A549 (cell line): Measurements from ENCODE around the gene GRK4. TPM values are rescaled to one million over a fixed set of nuclear protein-coding genes. Genes with fewer than 3 reads are reported as not detected.
"Not testable (repeated sequence)": the region's sequence is repeated elsewhere in the genome, so short reads cannot be mapped to it uniquely, and the experiment has no call there.

Experiments used
- ATAC-seq, 2 experiments: fragments of 200-7000 bp in 1 of 2; fragments of >200 bp in 1 of 2; cut with Nextera tagmentation in 1 of 2; cut with Tn5 transposase in 1 of 2; 3 replicates each; pipeline versions ENCODE4 v1.8.0 to v1.9.1; 2018 to 2020; ENCODE audit warnings: mild to moderate bottlenecking in 1 of 2, moderate library complexity in 1 of 2
- CTCF ChIA-PET: fragments of 300-600 bp; sonication (Branson Sonifier 250); formaldehyde crosslinking; extraction: SDS; loops from one replicate; lab custom pipeline; 2021; ENCODE audit warnings: antibody characterized with exemption, inconsistent platforms; lab: Yijun Ruan, JAX
- POLR2A ChIA-PET: fragments of 350-600 bp; formaldehyde crosslinking; extraction: SDS; loops from one replicate; lab custom pipeline; 2021; ENCODE audit warnings: antibody characterized with exemption, inconsistent platforms; lab: Yijun Ruan, JAX
- DNase-seq, 2 experiments: peaks; one replicate each; pipeline versions ENCODE4 v3.0.0 to v3.0.0-alpha.2; 2011 to 2016; ENCODE audit warnings: low read depth in 1 of 2, low spot score in 1 of 2
- FAIRE-seq: peaks from 2 replicates; lab custom pipeline; 2011; peaks lifted over from hg19 to GRCh38; lab: Jason Lieb, UNC
- H3K27ac ChIP-seq, 2 experiments: fragments of >200 bp; sonication (Bioruptor Twin); formaldehyde crosslinking; 3 replicates each; pipeline ENCODE4 v1.5.1; 2016 to 2017
- H3K4me1 ChIP-seq: fragments of >200 bp; sonication (Bioruptor Twin); formaldehyde crosslinking; 3 replicates; pipeline ENCODE4 v1.6.1; 2016
- H3K4me2 ChIP-seq: fragments of >200 bp; sonication (Bioruptor Twin); formaldehyde crosslinking; 3 replicates; pipeline ENCODE4 v1.6.1; 2016
- H3K4me3 ChIP-seq: fragments of >200 bp; sonication (Bioruptor Twin); formaldehyde crosslinking; 3 replicates; pipeline ENCODE4 v1.5.1; 2016
- H3K9me3 ChIP-seq: fragments of >200 bp; sonication (Bioruptor Twin); formaldehyde crosslinking; 3 replicates; pipeline ENCODE4 v1.6.1; 2016
- BHLHE40 ChIP-seq: IDR thresholded peaks from 2 replicates; pipeline ENCODE4 v1.6.1; 2012; ENCODE audit warnings: low read depth, low read length, inconsistent platforms
- CEBPB ChIP-seq, 2 experiments: fragments of >200 bp in 1 of 2; sonication (Bioruptor Twin) in 1 of 2; formaldehyde crosslinking in 1 of 2; IDR thresholded peaks; 2 replicates each; pipeline ENCODE4 v1.6.1; 2012 to 2016
- EHF ChIP-seq: fragments of 250-450 bp; sonication (Bioruptor Pico); IDR thresholded peaks from 2 replicates; pipeline ENCODE4 v1.5.0; 2020; ENCODE audit warnings: mild to moderate bottlenecking
- ESRRA ChIP-seq: fragments of 150-350 bp; IDR thresholded peaks from 2 replicates; pipeline ENCODE4 v1.6.1; 2014; ENCODE audit warnings: mild to moderate bottlenecking, low read length, borderline replicate concordance
- HDAC2 ChIP-seq: fragments of 200-600 bp; sonication (generic); IDR thresholded peaks from 2 replicates; pipeline ENCODE4 v1.6.1; 2016
- HOXA7 ChIP-seq: fragments of 250-450 bp; sonication (Bioruptor Pico); IDR thresholded peaks from 2 replicates; pipeline ENCODE4 v1.5.0; 2020; ENCODE audit warnings: mild to moderate bottlenecking, moderate library complexity
- HOXB5 ChIP-seq: fragments of 250-450 bp; sonication (Bioruptor Pico); IDR thresholded peaks from 2 replicates; pipeline ENCODE4 v1.5.0; 2020; ENCODE audit warnings: mild to moderate bottlenecking, moderate library complexity
- JUNB ChIP-seq: fragments of >200 bp; sonication (Bioruptor Twin); formaldehyde crosslinking; IDR thresholded peaks from 2 replicates; pipeline ENCODE4 v1.6.1; 2016
- MAFK ChIP-seq: fragments of 450-650 bp; IDR thresholded peaks from 2 replicates; pipeline ENCODE4 v1.6.1; 2014; ENCODE audit not compliant: partially characterized antibody
- MAX ChIP-seq: IDR thresholded peaks from 2 replicates; pipeline ENCODE4 v1.6.1; 2012
- MAZ ChIP-seq: fragments of 150-350 bp; IDR thresholded peaks from 2 replicates; pipeline ENCODE4 v1.6.1; 2014; ENCODE audit warnings: antibody characterized with exemption, low read depth, low read length, borderline replicate concordance
- NFE2L2 ChIP-seq: fragments of 150-350 bp; conservative IDR thresholded peaks from 2 replicates; pipeline ENCODE4 v1.6.1; 2014; ENCODE audit warnings: low read length
- PHF8 ChIP-seq: fragments of 200-600 bp; sonication (generic); IDR thresholded peaks from 2 replicates; pipeline ENCODE4 v1.6.1; 2016; ENCODE audit warnings: low read depth, mild to moderate bottlenecking, antibody characterized with exemption, moderate library complexity, borderline replicate concordance
- RAD21 ChIP-seq, 2 experiments: fragments of >200 bp in 1 of 2; sonication (Bioruptor Twin) in 1 of 2; formaldehyde crosslinking in 1 of 2; IDR thresholded peaks in 1 of 2; conservative IDR thresholded peaks in 1 of 2; 2 replicates in 1 of 2; 3 replicates in 1 of 2; pipeline ENCODE4 v1.6.1; 2012 to 2018; ENCODE audit warnings: inconsistent platforms in 1 of 2
- SREBF2 ChIP-seq: fragments of 450-650 bp; IDR thresholded peaks from 2 replicates; pipeline ENCODE4 v1.6.1; 2014; ENCODE audit warnings: mild to moderate bottlenecking, moderate library complexity
- TFCP2L1 ChIP-seq: fragments of 250-450 bp; sonication (Bioruptor Pico); IDR thresholded peaks from 2 replicates; pipeline ENCODE4 v1.5.0; 2021; ENCODE audit warnings: mild to moderate bottlenecking
- USF2 ChIP-seq: fragments of 450-650 bp; IDR thresholded peaks from 2 replicates; pipeline ENCODE4 v1.6.1; 2014; ENCODE audit warnings: antibody characterized with exemption
- ZNF302 ChIP-seq: fragments of 250-450 bp; sonication (Bioruptor Pico); IDR thresholded peaks from 2 replicates; pipeline ENCODE4 v1.9.0; 2021; ENCODE audit warnings: inconsistent platforms, mild to moderate bottlenecking, moderate library complexity
- WGBS: methylation state at CpG from one replicate; pipeline ENCODE4 v1.1.6; 2017; ENCODE audit errors: missing lambda C conversion rate; 5-methylcytosine and 5-hydroxymethylcytosine counted together
- polyA plus RNA-seq, 4 experiments: library from polyadenylated mRNA; depleted of rRNA in 3 of 4; stranded (reverse); fragments of >200 nt; fragmentation: RNase III in 1 of 4; extraction: RNeasy Plus Mini Kit Qiagen cat#74134 plus additional on column Dnase treatment in 1 of 4; gene quantifications; 2 replicates in 3 of 4; 3 replicates in 1 of 4; pipeline ENCODE4 v1.2.3, GENCODE V29; 2011 to 2017
- TF ChIP-seq, protein P1 (sequence below): fragments of >200 bp; sonication (Bioruptor Twin); formaldehyde crosslinking; IDR thresholded peaks from 3 replicates; pipeline ENCODE4 v1.5.1; 2016

The GRK4 gene
- polyA plus RNA-seq, 2 of the 4 experiments (the other 2 are of a cell fraction): 0.76 to 0.96 TPM

DNA sequence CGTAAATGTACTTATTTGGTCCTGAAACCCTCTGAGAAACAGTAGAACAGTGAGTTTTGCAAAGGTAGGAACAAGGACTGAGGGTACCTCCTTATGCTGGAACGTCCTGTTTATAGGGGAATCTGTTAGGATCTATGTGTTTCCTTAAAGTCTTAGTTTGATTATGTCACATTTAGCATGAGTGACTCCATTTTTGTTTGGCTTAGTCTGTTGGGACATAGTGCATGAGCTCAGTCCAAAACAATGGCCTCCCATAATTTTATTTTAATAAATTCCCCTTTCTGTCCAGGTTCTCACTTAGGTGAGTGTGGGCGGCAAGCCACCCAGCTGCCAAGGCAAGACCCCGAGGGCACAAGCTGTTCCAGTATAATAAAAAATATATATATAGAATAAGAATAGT is 83.3 kb downstream of the GRK4 start:
- no peak for ATAC-seq
- Histone ChIP-seq H3K4me3 (no peak overlapping the region), H3K4me2 (no peak overlapping the region), H3K27ac (no peak overlapping the region), H3K9me3 (no peaks in the 10 kb centered on the region), H3K4me1 (no peaks in the 10 kb centered on the region)
- 65% methylated on average over 4 of the region's 4 CpGs for WGBS
- POLR2A ChIA-PET: no interaction called here
- no peak for FAIRE-seq
- TF ChIP-seq HOXA7 (CRISPR knock-in tag): no peak
- no peak for TF ChIP-seq JUNB
- no peak for TF ChIP-seq HOXB5 (CRISPR knock-in tag)
- no peak for TF ChIP-seq PHF8
- TF ChIP-seq TFCP2L1 (CRISPR knock-in tag): no peak
- TF ChIP-seq BHLHE40: no peak
- TF ChIP-seq CEBPB (IDR thresholded peaks at IDR 0.05): no peak
- TF ChIP-seq ESRRA: no peak
- no peak for TF ChIP-seq EHF (CRISPR knock-in tag)
- TF ChIP-seq USF2: no peak
- no peak for TF ChIP-seq ZNF302
- TF ChIP-seq MAX: no peak
- no peak for TF ChIP-seq NFE2L2
- no peak for TF ChIP-seq SREBF2
- CTCF ChIA-PET: interaction anchor here (1.0 to 1.9 kb wide), 7 partner anchors 9 to 69 kb away, joined by 3 to 10 read pairs (median 4); no protein-coding TSS in a partner anchor
- DNase-seq: no peak

DNA sequence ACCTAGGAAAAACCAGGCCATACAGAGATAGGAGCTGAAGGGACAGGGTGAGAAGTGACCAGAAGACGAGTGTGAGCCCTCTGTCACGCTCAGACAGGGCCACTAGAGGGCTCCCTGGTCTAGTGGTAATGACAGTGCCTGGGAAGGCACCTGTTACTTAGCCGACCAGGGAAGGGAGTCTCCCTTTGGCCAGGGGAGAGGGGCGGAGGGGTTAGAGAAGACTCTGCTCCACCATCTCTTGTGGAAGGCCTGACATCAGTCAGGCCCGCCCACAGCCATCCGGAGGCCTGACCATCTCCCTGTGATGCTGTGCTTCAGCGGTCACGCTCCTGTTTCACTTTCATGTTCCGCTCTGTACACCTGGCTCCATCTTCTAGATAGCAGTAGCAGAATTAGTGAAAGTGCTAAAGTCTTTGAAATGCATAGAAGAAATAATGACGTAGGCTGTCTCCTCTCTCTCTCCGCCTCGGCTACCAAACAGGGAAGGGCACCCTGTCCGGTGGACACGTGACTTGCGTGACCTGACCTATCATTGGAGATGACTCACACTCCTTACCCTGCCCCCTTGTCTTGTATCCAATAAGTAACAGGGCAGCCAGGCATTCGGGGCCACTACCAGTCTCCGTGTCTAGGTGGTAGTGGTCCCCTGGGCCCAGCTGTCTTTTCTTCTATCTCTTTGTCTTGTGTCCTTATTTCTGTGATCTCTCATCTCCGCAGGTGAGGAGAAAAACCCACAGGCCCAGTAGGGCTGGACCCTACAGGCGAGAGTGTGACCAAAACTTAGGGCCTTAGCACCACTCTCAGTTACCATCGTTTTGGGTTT is 84.3 kb downstream of the GRK4 start:
- ChIA-PET POLR2A (no interaction called here), CTCF (interaction anchor here (1.0 to 1.9 kb wide), 6 partner anchors 10 to 84 kb away, joined by 3 to 10 read pairs (median 4); partner anchors contain the start of genes GRK4 and NOP14)
- ATAC-seq (peak; percentile 78 to 91), FAIRE-seq (no peak), DNase-seq (peak; percentile 16 to 58)
- Histone ChIP-seq H3K9me3 (no peaks in the 10 kb centered on the region), H3K4me1 (no peaks in the 10 kb centered on the region), H3K27ac (no peak overlapping the region), H3K4me2 (peak overlapping the region; percentile 60), H3K4me3 (peak overlapping the region; percentile 34)
- WGBS: 35% methylated on average over 19 of the region's 20 CpGs
- TF ChIP-seq, protein P1, sequence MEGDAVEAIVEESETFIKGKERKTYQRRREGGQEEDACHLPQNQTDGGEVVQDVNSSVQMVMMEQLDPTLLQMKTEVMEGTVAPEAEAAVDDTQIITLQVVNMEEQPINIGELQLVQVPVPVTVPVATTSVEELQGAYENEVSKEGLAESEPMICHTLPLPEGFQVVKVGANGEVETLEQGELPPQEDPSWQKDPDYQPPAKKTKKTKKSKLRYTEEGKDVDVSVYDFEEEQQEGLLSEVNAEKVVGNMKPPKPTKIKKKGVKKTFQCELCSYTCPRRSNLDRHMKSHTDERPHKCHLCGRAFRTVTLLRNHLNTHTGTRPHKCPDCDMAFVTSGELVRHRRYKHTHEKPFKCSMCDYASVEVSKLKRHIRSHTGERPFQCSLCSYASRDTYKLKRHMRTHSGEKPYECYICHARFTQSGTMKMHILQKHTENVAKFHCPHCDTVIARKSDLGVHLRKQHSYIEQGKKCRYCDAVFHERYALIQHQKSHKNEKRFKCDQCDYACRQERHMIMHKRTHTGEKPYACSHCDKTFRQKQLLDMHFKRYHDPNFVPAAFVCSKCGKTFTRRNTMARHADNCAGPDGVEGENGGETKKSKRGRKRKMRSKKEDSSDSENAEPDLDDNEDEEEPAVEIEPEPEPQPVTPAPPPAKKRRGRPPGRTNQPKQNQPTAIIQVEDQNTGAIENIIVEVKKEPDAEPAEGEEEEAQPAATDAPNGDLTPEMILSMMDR: peak; percentile 55
- no peak for TF ChIP-seq MAFK
- TF ChIP-seq RAD21 (conservative IDR thresholded peaks at IDR 0.05 in 1 of 2, IDR thresholded peaks at IDR 0.05 in 1 of 2): peak; percentile 57 to 61
- TF ChIP-seq MAZ: no peak
- TF ChIP-seq HDAC2: no peak
- TF ChIP-seq USF2: peak; percentile 44; the same call in 1 of the 2 replicates

- DNase-seq, H3K9me3 ChIP-seq, FAIRE-seq, H3K4me2 ChIP-seq, H3K27ac ChIP-seq, POLR2A ChIA-PET, H3K4me1 ChIP-seq, H3K4me3 ChIP-seq, ATAC-seq: not testable (repeated sequence)
- CTCF ChIA-PET: interaction anchor here (1.7 kb wide), 1 partner anchor 142 kb away, joined by 3 read pairs; no protein-coding TSS in a partner anchor
- 51% methylated on average over 10 of the region's 12 CpGs for WGBS
Observed at GRCh38 chr4:3051141-3051897, 87.9 kb downstream of the GRK4 start.
